Measurements from ENCODE around the gene SPARCL1. TPM values are rescaled to one million over a fixed set of nuclear protein-coding genes. Genes with fewer than 3 reads are reported as not detected.

SPARCL1 gene
- total RNA-seq, 1 donor from 2014 or later: not detected

GRCh38 chr4:87541956-87542709 is 13.0 kb upstream of the SPARCL1 start:
- TF ChIP-seq CTCF (conservative IDR thresholded peaks at IDR 0.05; ENCODE audit: low read depth, low read length): no peak
- no peak overlapping the region for H3K4me3 ChIP-seq (ENCODE audit: low read depth, low read length)
- no peak for DNase-seq (ENCODE audit: low read depth)

GRCh38 chr4:87541521-87541920 is 12.3 kb upstream of the SPARCL1 start:
- H3K4me3 ChIP-seq (ENCODE audit: low read depth, low read length): no peak overlapping the region
- DNase-seq (ENCODE audit: low read depth): no peak
- TF ChIP-seq CTCF (conservative IDR thresholded peaks at IDR 0.05; ENCODE audit: low read depth, low read length): no peak

GRCh38 chr4:87540146-87541058 is 11.2 kb upstream of the SPARCL1 start:
- no peak overlapping the region for H3K4me3 ChIP-seq (ENCODE audit: low read depth, low read length)
- no peak for DNase-seq (ENCODE audit: low read depth)
- TF ChIP-seq CTCF (conservative IDR thresholded peaks at IDR 0.05; ENCODE audit: low read depth, low read length): no peak

- H3K4me3 ChIP-seq (ENCODE audit: low read depth, low read length): no peak overlapping the region
- peak; percentile 29 for DNase-seq (ENCODE audit: low read depth)
- no peak for TF ChIP-seq CTCF (conservative IDR thresholded peaks at IDR 0.05; ENCODE audit: low read depth, low read length)
These were observed 3.7 kb upstream of the SPARCL1 start for GRCh38 chr4:87532907-87533306.

- DNase-seq (ENCODE audit: low read depth): no peak
- no peak overlapping the region for H3K4me3 ChIP-seq (ENCODE audit: low read depth, low read length)
- TF ChIP-seq CTCF (conservative IDR thresholded peaks at IDR 0.05; ENCODE audit: low read depth, low read length): no peak
These were observed 2.9 kb upstream of the SPARCL1 start for GRCh38 chr4:87532109-87532508.

- no peak for TF ChIP-seq CTCF (conservative IDR thresholded peaks at IDR 0.05; ENCODE audit: low read depth, low read length)
- DNase-seq (ENCODE audit: low read depth): no peak
- no peak overlapping the region for H3K4me3 ChIP-seq (ENCODE audit: low read depth, low read length)
These were observed 2.4 kb upstream of the SPARCL1 start for GRCh38 chr4:87531621-87532020.
